Measurements from ENCODE around the gene PCBP3. TPM values are rescaled to one million over a fixed set of nuclear protein-coding genes. Genes with fewer than 3 reads are reported as not detected.
"Not testable (repeated sequence)": the region's sequence is repeated elsewhere in the genome, so short reads cannot be mapped to it uniquely, and the experiment has no call there.

Gene PCBP3
- total RNA-seq, 1 donor from 2014 or later, result 14.0 TPM

DNA sequence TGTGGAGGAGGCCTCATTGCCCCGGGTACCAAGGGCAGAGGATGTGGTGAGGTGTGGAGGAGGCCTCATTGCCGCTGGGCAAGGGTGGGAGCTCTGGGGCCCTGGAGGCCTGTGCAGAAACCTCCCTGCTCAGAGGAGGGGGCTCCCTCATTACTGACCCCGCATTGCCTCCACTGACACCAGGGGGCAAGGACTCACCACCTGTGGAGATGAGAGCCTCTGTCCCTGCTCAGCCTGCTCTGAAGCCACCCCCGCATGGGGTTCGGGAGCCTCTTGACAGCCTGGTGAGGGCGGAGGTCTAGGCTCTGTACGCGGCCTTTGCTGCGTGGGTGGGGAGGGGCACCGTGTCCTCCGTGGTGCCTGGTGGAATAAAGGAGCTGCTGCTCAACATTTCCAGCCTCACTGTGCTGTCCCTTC, 243.1 kb downstream of the PCBP3 start:
- intact Hi-C loops (cut with micrococcal nuclease), result no loop called here

DNA sequence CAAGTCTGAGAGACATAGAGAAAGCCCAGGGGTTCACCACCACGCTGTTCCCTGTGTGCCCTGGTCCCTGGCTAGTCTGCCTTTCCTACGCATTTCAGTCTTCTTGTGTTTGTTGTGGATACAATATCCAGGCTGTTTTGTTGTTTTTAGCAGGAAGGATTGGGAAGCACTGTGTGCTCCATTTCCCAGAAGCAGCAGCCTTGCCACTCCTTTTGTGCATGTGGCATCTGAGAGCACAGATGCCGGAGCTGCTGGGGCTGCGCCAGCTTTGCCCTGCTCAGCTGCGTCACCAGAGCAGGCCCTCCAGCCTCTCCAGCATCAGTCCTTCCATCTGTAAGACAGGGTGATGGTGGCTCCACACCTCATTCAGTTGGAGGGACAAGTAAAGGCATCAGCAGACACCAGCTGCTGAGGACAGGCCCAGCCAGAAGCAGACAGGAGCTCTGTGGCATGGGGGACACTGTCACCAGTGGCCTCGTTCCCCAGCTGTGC, 243.6 kb downstream of the PCBP3 start:
- intact Hi-C loops (cut with micrococcal nuclease), result no loop called here

DNA sequence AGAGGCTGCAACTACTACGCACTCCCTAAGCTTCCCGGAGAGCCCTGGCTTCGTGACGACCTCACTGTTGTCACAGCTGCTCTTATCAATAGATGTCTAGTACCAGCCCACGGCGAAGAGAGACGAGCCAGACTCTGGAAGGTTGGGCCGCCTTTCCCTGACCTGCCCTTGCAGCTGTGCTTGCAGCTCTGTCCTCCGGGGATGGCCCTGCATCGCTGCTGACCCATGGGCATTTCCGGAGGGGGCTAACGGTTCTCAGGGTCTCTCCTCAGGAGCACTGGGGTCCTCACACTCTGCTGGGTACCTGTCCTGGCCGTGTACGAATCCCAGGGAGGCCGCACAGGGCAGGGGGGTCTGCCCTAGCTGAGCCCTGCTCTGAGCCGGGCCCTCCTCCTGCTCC, 244.3 kb downstream of the PCBP3 start:
- intact Hi-C loops (cut with micrococcal nuclease), result no loop called here

DNA sequence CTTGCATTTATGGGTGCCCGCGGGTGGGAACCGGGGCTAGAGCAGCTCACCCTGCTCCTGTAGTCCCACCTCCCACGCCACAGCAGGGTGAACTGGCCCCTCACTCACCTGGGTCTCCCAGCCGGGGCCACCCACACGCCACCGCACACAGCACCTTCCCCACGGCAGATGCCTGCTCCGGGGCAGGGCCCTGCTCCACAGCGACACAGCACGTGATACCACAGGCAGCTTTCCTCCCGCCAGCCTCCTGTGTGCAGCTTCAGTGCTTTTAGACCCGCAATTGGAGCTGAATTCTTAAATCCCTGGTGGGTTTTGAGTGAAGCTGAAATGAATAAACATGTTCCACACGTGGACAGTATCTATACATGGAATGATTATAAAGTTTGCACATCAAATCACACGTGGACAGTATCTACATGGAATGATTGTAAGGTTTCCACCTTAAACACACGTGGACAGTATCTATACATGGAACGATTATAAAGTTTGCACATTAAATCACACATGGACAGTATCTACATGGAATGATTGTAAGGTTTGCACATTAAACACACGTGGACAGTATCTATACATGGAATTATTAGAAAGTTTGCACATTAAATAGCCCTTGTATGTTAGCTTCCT, 245.0 kb downstream of the PCBP3 start:
- intact Hi-C loops (cut with micrococcal nuclease), result no loop called here

DNA sequence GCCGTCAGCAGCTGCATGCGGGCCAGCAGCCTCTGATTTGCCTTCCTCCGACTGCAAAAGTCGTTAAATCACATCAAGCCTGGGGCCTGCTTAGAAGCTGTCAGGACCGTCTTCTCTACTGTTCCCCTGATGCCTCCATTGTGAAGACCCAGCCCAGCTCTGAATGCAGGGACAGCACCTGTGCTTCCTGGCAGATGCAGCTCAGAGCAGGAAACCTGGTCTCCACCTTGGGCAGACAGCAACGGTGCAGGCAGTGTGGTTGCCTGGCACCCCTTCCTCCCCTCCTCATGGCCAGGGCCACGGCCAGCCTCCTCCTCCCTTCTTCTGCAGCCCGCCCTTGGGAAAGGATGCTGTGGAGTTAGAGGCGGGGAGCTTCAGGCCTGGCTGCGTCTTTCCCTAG, 245.7 kb downstream of the PCBP3 start:
- intact Hi-C loops (cut with micrococcal nuclease), result no loop called here

DNA sequence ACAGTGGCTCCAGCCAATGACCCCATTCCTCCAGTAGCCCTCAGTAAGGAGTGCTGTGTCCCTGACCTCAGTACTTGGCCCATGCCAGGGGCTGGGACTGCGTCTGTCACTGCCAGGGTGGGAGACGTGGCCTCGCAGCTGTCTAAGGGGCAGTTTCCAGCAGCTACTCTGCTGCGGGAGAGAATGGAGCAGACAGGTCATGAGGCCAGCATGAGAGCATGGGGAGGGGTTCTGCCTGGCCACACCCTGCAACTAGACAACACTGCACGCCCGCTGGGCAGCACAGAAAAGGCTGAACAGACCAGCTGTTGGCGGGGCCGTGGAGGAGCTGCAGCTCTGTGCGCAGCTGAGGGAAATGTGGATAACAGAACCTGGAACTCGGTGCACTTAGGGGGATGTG, 246.4 kb downstream of the PCBP3 start:
- intact Hi-C loops (cut with micrococcal nuclease), result no loop called here

DNA sequence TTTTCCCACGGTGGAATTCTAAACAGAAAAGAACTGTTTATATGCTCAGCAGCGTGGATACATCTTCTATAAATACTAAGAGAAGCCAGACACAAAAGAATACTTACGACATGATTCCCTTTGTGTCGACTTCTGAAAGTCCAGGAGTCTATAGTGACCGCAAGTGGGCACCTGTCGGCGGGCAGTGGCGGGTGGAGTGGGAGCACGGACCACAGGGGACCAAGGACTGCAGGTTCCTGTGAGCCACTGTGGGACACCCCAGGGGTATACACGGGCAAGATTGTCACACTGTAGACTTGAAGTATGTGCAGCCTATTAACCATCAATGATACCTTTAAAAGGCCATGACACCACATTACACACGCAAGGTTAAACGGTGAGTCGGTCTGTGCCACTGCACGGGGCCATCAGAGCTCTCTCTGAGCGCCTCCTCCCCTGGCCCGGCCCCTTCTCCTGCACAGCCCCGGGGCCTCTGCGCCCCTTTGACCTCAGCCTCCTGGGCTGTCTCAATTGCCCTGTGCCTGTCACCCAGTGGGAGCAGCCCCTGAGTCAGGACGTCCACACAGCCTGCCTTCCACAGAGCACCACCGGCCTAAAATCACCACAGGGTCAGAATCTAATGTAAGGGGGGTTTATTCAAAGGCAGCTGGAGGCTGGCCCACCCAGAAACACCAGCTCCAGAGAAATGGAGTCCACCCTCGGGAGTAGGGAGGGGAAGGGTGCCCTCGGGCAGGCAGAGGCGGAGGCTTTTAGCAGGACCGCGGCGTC, 248.0 kb downstream of the PCBP3 start:
- intact Hi-C loops (cut with micrococcal nuclease), result no loop called here

DNA sequence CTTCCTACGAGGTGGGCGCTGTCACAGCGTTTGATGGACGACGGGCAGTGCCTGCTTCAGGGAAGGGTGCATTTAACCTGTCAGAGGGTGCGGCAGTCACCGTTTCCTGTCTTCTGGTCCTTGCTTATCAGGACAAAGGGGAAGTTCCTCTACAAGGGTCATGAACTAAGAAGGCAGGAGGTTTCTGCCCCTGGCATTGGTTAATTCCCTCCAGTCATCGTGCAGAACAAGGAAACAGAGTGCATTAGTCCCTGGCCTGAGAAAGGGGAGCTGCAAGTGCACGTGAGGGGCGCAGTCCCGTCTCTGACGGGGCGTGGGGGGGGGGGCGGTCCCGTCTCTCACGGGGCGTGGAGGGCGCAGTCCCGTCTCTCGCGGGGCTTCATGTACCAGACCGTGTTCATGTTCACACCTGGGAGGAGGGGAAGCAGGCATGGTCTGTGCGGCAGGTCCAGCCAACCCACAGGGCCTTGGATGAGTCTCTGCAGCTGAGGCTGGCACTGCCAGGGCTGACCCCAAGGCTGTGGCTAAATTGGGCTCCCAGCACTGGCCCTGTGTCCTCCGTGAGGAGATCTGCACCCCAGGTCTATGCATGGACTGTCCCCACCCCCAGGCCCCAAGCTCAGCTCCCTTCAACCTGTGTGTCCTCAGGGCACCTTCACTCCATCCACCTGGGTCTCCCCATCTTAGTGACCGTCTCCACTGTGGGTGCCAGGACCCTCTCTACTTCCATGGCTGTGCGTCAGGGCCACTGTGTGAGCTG, 248.8 kb downstream of the PCBP3 start:
- intact Hi-C loops (cut with micrococcal nuclease), result no loop called here

DNA sequence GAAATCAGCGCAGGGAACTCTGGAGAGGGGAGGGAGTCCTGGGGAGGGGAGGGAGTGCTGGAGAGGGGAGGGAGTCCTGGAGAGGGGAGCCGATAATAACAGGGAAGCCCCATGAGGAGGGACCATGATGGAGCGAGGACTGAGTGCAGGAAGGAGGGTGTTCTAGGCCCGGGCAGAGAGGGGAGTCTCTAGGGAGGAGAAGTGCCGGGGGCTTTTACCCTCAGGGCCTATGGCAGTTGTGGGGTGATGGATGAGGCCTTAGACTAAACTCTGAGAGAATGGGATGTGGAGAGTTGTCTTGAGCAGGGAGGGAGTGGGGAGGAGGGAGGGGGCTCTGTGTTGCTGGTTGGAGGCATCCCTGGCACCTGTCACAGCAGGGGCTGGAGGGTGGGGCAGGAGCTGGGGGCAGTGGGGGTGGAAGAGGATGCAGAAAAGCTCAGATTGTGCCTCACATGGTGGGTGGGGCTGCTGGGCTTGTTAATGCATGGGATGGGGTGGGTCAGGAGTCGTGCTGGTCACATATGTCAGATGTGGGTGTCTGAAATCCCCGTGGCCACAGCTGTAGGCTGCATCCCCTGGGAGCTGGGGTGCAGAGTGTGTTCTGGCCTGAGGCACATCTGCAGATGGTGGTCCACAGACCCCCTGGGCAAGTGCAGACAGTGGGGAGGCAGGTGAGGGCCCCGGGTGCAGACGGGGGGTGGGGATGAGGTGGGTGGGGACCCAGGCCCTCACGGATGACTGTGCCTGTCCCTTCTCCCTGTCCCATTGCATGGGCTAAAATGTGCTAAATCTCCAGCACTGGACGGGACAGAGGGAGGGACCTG, 249.6 kb downstream of the PCBP3 start:
- intact Hi-C loops (cut with micrococcal nuclease), result no loop called here

DNA sequence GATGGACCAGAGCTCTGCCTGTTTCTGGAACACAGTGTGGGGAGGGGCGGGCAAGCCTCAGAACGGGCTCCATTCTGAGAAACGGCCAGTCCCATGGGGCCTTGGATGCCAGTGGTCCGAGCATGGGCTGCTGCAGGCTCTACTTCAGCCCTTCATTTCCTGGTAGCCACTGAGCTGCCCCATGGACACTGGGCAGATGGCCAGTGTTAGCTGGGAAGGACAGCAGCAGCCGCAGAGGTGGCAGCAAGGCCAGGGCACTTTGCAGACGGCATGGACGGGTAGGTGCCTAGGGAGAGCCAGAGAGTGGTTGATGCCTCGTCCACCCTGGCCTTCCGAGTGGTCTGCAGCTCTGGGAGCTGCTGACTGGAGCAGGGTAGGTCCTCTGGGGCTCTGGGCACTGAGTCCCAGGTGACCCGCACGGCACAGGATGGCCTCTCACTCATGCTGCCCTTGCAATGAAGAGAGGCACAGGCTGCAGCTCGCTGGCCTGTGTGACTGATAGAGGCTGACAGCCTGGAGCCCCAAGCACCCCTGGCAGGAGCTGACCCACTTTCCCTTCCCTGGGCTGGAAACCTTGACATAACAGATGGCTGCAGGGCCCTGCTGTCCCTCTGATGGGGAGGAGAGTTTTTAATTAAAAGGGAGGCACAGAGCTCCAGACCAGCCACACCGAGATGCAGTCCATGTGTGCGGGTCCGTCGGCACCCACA, 250.4 kb downstream of the PCBP3 start:
- intact Hi-C loops (cut with micrococcal nuclease), result no loop called here

DNA sequence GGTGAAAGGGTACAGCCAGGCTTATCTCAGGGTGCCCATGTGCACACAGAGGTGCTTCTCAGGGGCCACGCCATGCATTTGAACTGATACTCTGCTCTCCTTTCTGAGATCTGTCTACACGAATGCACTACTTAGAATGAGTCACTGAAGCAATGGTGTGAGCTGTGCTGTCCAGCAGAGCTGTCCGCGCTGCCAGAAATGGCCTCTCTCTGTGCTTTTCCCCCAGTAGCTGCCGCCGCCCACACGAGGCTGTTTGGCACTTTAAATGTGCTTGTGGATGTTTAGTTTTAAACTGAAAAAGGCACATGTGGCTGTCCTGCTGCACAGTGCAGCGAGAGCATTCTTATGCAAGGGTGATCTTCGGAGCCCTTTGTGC, 250.9 kb downstream of the PCBP3 start:
- intact Hi-C loops (cut with micrococcal nuclease), result no loop called here

DNA sequence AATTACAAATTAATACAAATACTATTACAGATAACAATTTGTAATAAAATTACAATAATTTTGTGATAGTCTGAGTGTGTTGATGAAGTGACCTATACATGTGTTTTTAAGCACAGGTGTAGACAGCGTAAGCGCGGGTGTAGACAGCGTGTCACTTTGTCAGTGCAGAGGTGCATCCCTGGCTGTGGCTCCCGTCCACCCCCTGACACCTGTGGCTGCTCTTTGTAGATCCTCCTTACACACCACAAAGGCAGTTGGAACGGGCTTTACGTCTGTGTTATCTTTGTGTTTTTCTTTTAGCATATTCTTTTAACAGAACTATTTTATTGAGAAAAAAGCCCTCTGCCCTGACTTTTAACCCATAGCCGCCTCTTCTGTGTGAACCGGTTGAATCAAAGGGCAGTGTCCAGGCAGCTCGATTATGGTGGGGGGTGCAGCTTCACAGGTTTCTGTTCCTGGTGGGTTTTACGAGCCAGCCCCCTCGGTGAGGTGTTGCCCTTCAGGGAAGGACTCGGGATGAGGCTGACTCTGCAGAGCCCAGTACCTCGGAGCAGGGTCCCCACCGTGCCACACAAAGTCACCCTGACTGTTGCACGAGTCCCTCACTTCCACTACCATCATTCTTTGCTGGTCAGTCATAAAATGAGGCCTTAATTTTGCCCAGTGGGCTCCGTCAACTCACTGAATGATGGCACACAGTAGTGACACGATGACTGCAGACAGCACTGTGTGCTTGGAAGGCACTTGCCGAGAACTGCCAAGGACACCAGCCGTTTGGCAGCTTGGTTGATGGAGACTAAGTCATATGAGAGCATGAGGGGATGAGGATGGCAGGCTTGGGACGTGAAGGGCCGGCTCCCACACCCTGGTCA, 251.6 kb downstream of the PCBP3 start:
- intact Hi-C loops (cut with micrococcal nuclease), result no loop called here

DNA sequence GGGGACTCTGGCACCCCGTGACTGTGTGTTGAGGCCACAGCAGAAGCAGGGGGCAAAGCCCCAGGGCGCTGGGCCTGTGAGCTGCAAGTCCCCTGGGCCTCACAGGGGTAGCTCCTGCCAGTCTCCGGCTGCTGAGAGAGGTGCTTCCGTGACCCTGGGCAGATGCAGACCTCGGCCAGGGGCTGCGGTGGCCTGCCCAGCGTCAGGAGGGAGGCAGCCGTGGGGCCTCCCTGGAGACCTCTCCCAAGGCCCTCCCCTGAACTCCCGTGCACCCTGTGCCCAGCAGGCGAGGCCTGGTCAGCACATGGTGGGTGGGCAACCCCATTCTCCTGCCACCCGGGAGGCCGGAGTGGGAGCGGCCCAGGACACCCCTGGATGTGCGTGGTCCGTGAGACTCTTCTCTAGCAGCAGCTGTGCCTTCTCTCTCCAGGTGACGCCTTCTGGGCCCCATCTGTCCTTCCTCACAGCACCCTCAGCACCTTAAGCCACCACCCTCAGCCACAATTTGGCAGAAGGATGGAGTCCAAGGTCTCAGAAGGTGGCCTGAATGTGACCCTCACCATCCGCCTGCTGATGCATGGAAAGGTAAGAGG, 252.3 kb downstream of the PCBP3 start:
- intact Hi-C loops (cut with micrococcal nuclease), result no loop called here

DNA sequence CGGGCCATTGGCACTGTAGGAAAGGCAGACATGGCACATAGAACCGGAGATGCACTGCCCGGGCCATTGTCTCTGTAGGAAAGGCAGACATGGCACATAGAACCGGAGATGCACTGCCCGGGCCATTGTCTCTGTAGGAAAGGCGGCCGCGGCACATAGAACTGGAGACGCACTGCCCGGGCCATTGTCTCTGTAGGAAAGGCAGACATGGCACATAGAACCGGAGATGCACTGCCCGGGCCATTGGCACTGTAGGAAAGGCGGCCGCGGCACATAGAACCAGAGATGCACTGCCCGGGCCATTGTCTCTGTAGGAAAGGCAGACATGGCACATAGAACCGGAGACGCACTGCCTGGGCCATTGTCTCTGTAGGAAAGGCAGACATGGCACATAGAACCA, 252.9 kb downstream of the PCBP3 start:
- intact Hi-C loops (cut with micrococcal nuclease), result not testable (repeated sequence)

DNA sequence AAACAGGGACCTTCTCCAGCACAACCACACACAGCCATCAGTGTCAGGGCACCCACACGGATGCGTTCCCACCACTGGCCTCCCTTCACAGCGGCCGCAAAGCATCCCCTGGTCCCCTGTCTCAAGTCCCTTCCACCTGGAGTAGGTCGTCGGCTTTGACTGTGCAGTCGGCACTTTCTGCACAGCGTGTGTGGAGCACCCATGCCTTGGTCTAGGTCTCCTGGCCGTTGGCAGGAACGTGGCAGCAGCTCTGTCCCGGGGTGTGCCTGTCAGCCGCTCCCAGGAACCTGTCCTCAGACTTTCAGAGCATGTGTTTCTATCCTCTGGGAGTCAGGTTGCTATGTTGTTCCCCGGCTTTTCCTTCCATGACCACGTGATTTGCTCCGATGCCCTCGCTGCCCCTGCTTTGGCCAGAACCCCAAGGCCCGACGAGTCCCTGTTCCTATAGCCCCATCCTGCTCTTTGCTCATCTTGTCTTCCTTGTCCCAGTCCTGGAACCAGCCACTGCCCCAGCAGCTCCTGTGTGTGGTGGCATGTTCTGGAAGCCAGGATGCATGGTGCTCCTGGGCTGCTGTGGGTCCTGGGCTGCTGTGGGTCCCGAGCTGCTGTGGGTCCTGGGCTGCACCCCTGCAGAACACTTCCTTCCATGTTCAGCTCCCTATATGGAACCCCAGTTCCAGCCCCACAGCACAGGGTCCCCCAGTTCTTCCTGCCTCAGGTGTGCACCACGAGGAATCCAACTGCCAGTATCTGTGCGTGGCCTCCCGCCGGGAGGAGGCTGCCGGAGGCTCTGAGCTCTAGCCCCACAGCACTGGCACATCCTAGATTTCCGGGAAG, 253.9 kb downstream of the PCBP3 start:
- intact Hi-C loops (cut with micrococcal nuclease), result no loop called here

DNA sequence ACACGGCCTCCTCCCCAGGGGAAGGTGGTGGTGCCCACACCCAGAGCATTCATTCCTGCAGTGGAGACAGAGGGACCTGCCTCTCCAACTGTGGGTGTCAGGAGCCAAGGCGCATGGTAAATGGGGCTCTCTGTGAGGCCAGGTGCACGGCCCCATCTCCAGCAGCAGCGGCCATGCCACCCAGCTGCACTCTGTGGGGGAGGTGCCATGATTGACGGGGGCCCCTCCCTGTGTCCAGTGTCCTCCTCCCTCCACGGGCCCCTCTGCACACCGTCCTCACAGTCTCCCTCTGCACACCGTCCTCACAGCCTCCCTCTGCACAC, 254.5 kb downstream of the PCBP3 start:
- intact Hi-C loops (cut with micrococcal nuclease), result no loop called here

DNA sequence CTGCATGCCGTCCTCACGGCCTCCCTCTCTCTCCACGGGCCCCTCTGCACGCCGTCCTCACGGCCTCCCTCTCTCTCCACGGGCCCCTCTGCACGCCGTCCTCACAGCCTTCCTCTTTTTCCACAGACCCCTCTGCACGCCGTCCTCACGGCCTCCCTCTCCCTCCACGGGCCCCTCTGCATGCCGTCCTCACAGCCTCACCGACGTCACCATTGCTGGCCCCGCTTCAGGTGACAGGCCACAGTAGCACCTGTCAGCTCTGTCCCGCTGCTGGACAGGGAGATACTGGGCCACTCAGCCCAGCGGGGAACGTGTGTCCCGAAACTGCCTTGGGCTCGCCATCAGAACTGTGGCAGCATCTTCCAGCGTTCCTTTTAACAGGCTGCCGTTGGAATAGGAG, 255.3 kb downstream of the PCBP3 start:
- intact Hi-C loops (cut with micrococcal nuclease), result no loop called here

DNA sequence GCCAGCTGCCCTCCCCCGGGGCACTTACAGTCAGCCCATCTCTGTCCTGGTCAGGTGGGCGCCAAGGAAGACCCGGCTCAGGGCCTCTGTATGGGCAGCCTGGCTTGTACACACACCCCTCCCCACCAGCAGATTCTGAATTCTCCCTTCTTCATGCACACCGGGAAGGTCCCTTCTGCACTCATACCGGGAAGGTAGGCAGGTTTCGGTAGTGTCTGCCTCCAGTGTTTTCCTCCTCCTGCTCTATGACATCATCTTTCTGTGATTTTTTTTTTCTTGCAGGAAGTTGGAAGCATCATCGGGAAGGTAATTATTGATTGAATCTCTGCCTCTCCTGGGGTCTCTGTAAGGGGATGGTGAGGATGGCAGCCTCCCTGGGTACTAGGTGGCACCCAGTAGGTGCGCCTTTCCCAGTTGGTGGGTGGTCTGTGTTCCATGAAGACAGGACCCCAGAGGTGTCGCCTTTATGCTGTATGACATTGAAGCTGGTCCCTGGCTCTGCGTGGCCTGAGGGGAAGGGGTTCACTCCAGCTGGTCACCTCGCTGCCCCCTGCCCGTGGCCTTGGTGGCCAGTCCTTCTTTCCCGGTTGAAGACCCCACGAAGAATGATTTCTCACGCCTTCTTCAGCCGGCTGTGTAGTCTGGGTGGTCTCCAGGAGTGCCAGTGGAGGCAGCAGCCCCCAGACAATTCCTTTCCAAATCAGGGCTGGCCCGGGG, 255.9 kb downstream of the PCBP3 start:
- intact Hi-C loops (cut with micrococcal nuclease), result no loop called here

Data from T-helper 1 cell treated with Interleukin-12 subunit alpha and Interleukin-12 subunit beta and Interleukin-4 antibody, amounts not matched to agents 30 ng/mL and 1 ng/mL, for 36 hours (primary cell).